Stimulated activated CD8-positive, alpha-beta memory T cell treated with anti-CD3 and anti-CD28 coated beads, Interleukin-15, amount 100 ng/mL, for 48 hours (primary cell): ENCODE data around the gene LPAR2.
"Not testable (repeated sequence)": the region's sequence is repeated elsewhere in the genome, so short reads cannot be mapped to it uniquely, and the experiment has no call there.

Source experiments
- DNase-seq, 2 donors: peaks; one replicate each; pipeline ENCODE4 v3.0.0-alpha.2; 2020; ENCODE audit warnings: low read depth in 2 of 2

The LPAR2 gene

GRCh38 chr19:19631346-19631745 lies 3.3 kb upstream of the LPAR2 start:
- no peak for DNase-seq

GRCh38 chr19:19630426-19630825 lies 2.4 kb upstream of the LPAR2 start:
- DNase-seq: no peak

GRCh38 chr19:19630062-19630414 lies 2.0 kb upstream of the LPAR2 start:
- no peak for DNase-seq

GRCh38 chr19:19628501-19629134 lies 598 bp upstream of the LPAR2 start:
- peak in 1 of 2 donors; percentile 37 for DNase-seq

GRCh38 chr19:19626516-19627472 lies 1.2 kb downstream of the LPAR2 start:
- no peak for DNase-seq

- no peak for DNase-seq
Observed at GRCh38 chr19:19624032-19624570, 3.9 kb downstream of the LPAR2 start.

- no peak for DNase-seq
Observed at GRCh38 chr19:19623383-19623782, 4.6 kb downstream of the LPAR2 start.

GRCh38 chr19:19619849-19620210 lies 8.2 kb downstream of the LPAR2 start:
- no peak for DNase-seq

- DNase-seq: no peak
Observed at GRCh38 chr19:19619181-19619848, 8.7 kb downstream of the LPAR2 start.

- DNase-seq: peak; percentile 98 to 99
Observed at GRCh38 chr19:19618219-19619051, 9.6 kb downstream of the LPAR2 start, which contains the start of gene PBX4. Gene PBX4 (minus strand): TSS chr19:19618687. CDS start chr19:19618629, 58 bp downstream.

- DNase-seq: peak in 1 of 2 donors; percentile 43
Observed at GRCh38 chr19:19615086-19615485, 12.9 kb downstream of the LPAR2 start.

GRCh38 chr19:19613506-19613905 lies 14.5 kb downstream of the LPAR2 start:
- DNase-seq: no peak

- no peak for DNase-seq
Observed at GRCh38 chr19:19610376-19611202, 17.4 kb downstream of the LPAR2 start.

GRCh38 chr19:19606686-19607085 lies 21.3 kb downstream of the LPAR2 start:
- not testable (repeated sequence) for DNase-seq

GRCh38 chr19:19606021-19606420 lies 22.0 kb downstream of the LPAR2 start:
- no peak for DNase-seq

- DNase-seq: no peak
Observed at GRCh38 chr19:19602713-19603324, 25.2 kb downstream of the LPAR2 start.

GRCh38 chr19:19602136-19602712 lies 25.8 kb downstream of the LPAR2 start:
- no peak for DNase-seq

- DNase-seq: no peak
Observed at GRCh38 chr19:19600793-19601330, 27.2 kb downstream of the LPAR2 start.

- peak; percentile 34 to 47 for DNase-seq
Observed at GRCh38 chr19:19598728-19599451, 29.1 kb downstream of the LPAR2 start.
